HG03097 (cell line): ENCODE data around the gene TDRD6.
"Not testable (repeated sequence)": the region's sequence is repeated elsewhere in the genome, so short reads cannot be mapped to it uniquely, and the experiment has no call there.

ENCODE experiments used
- ATAC-seq: cut with Tn5 transposase; IDR thresholded peaks from one replicate; pipeline ENCODE4 v1.9.1; 2021; ENCODE audit not compliant: unreplicated experiment, low FRiP score

Gene TDRD6

GRCh38 chr6:46743425-46744158, 55.9 kb downstream of the TDRD6 start:
- no peak for ATAC-seq

- ATAC-seq = not testable (repeated sequence)
Observed at GRCh38 chr6:46744159-46744725, 56.6 kb downstream of the TDRD6 start.

GRCh38 chr6:46745973-46746372, 58.3 kb downstream of the TDRD6 start:
- no peak for ATAC-seq

- no peak for ATAC-seq
Observed at GRCh38 chr6:46746696-46747095, 59.0 kb downstream of the TDRD6 start, which contains the start of gene ANKRD66. ANKRD66 (plus strand) TSS chr6:46746933; CDS start chr6:46751949, 5,016 bp downstream.

- no peak for ATAC-seq
Observed at GRCh38 chr6:46748940-46749503, 61.3 kb downstream of the TDRD6 start.

- ATAC-seq = no peak
Observed at GRCh38 chr6:46749731-46750130, 62.0 kb downstream of the TDRD6 start.

- no peak for ATAC-seq
Observed at GRCh38 chr6:46751658-46752057, 64.0 kb downstream of the TDRD6 start.
